CD8-positive, alpha-beta memory T cell (primary cell): ENCODE data around the gene LSP1. TPM values are rescaled to one million over a fixed set of nuclear protein-coding genes. Genes with fewer than 3 reads are reported as not detected.

Experiments used
- CTCF ChIA-PET: fragments of 350-600 bp; sonication (Branson Sonifier 250); formaldehyde crosslinking; loops from one replicate; lab custom pipeline; 2021; ENCODE audit warnings: antibody characterized with exemption; lab: Charles Lee
- POLR2A ChIA-PET: fragments of 350-600 bp; sonication (Branson Sonifier 250); formaldehyde crosslinking; loops from one replicate; lab custom pipeline; 2021; ENCODE audit warnings: antibody characterized with exemption; lab: Charles Lee
- DNase-seq, 5 donors: peaks; one replicate each; pipeline versions ENCODE4 v3.0.0 to v3.0.0-alpha.2; 2020 to 2022; ENCODE audit warnings: mixed read lengths in 1 of 5
- H3K27ac ChIP-seq: one replicate; pipeline ENCODE4 v1.7.0; 2013; ENCODE audit warnings: low read depth, mild to moderate bottlenecking, low read length, moderate library complexity
- H3K27me3 ChIP-seq: 2 replicates; pipeline ENCODE4 v1.7.0; 2013; ENCODE audit warnings: low read length, mild to moderate bottlenecking; ENCODE audit not compliant: insufficient read depth, poor library complexity, severe bottlenecking
- H3K36me3 ChIP-seq: 2 replicates; pipeline ENCODE4 v1.7.0; 2013; ENCODE audit warnings: mild to moderate bottlenecking, low read length, moderate library complexity; ENCODE audit not compliant: insufficient read depth
- H3K4me1 ChIP-seq: 2 replicates; pipeline ENCODE4 v1.7.0; 2013; ENCODE audit warnings: mild to moderate bottlenecking, low read length, moderate library complexity; ENCODE audit not compliant: insufficient read depth
- H3K4me3 ChIP-seq: 2 replicates; pipeline ENCODE4 v1.7.0; 2013; ENCODE audit warnings: mild to moderate bottlenecking, low read length
- H3K9me3 ChIP-seq: 2 replicates; pipeline ENCODE4 v1.7.0; 2013; ENCODE audit warnings: mild to moderate bottlenecking, low read length
- H3K27ac Mint-ChIP-seq, 8 donors: one replicate each; pipeline ENCODE4 v1.8.0; 2020 to 2021; ENCODE audit warnings: mixed read lengths in 8 of 8, mild to moderate bottlenecking in 6 of 8, inconsistent platforms in 3 of 8, moderate library complexity in 3 of 8
- H3K27me3 Mint-ChIP-seq, 2 donors: one replicate each; pipeline ENCODE4 v1.8.0; 2020 to 2021; ENCODE audit warnings: mixed read lengths in 2 of 2, mild to moderate bottlenecking in 1 of 2, moderate library complexity in 1 of 2
- H3K36me3 Mint-ChIP-seq, 3 donors: one replicate each; pipeline ENCODE4 v1.8.0; 2020 to 2021; ENCODE audit warnings: mixed read lengths in 3 of 3, inconsistent platforms in 1 of 3, mild to moderate bottlenecking in 1 of 3
- H3K4me1 Mint-ChIP-seq, 3 donors: one replicate each; pipeline ENCODE4 v1.8.0; 2020 to 2021; ENCODE audit warnings: mixed read lengths in 3 of 3, inconsistent platforms in 1 of 3, mild to moderate bottlenecking in 1 of 3
- H3K4me3 Mint-ChIP-seq, 7 donors: one replicate each; pipeline ENCODE4 v1.8.0; 2020 to 2021; ENCODE audit warnings: mixed read lengths in 7 of 7, mild to moderate bottlenecking in 6 of 7, moderate library complexity in 4 of 7, inconsistent platforms in 2 of 7
- H3K9me3 Mint-ChIP-seq, 5 donors: one replicate each; pipeline ENCODE4 v1.8.0; 2020 to 2022; ENCODE audit warnings: mixed read lengths in 5 of 5, mild to moderate bottlenecking in 3 of 5, moderate library complexity in 2 of 5, inconsistent platforms in 1 of 5
- polyA plus RNA-seq: library from polyadenylated mRNA; unstranded; fragments of 300-500 nt; fragmentation: Illumina TruSeq; gene quantifications from one replicate; pipeline ENCODE4 v1.2.3, GENCODE V29; 2021
- total RNA-seq, 2 experiments: library from RNA; stranded (reverse); gene quantifications; one replicate each; pipeline ENCODE4 v1.2.3, GENCODE V29; 2021

LSP1 gene
- total and polyA plus RNA-seq, 3 experiments from 2014 or later = 226 to 496 (median 230) TPM

DNA sequence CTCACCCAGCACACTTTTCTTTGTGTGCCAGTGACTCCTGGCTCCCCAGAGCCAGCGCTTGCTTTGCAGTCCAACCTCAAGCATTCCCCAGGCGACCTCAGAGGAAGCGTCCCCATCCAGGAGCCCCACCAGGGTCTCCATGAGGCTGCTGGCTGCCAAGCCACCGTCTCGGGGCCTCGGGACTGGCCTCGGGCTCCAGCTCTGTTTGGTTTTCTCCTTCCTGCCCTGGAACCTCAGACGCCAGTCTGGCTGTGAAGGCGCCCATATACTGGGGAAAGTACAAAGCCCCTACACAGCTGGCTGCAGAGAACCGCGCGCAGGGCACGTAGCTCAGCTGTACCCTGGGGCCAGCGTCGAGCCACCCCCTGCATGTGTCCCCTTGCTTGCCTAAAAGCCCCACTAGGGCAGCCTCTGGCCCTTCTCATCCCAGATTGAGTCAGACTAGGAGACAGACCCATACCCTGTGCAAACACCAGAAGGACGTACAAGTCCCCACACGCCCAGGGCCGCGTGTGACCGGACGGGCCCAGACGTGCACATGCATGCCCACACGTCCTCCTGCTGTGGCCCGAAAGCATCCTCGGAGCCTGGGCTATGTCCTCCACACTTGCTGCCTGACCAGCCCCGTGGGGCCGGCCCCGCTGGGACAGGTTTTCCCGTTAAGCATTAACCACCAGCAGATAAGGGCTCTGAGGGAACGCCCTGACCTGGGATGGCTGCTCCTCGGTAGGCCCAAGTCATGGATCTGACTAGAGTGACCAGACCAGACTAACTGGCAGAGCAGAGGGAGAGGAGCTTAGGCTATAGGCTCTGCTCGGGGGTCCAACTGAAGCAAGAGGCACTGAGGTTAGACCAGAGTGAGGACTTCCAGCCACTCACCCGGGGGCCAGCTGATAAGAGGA is 22.3 kb upstream of the LSP1 start:
- Mint-ChIP-seq H3K4me3 (no peak overlapping the region), H3K27ac (no peak overlapping the region), H3K27me3 (peaks cover 15% of the 10 kb centered on the region in 2 donors), H3K4me1 (peaks cover 0 to 2% (median 0%) of the 10 kb centered on the region in 3 donors), H3K9me3 (no peaks in the 10 kb centered on the region), H3K36me3 (no peaks in the 10 kb centered on the region)
- ChIA-PET CTCF (interaction anchor here (1.0 to 7.7 kb wide), 6 partner anchors 124 to 321 kb away, joined by 3 to 286 read pairs (median 4); partner anchors contain the start of gene KRTAP5-6), POLR2A (no interaction called here)
- no peak overlapping the region for H3K4me3 ChIP-seq
- H3K27ac ChIP-seq = no peak overlapping the region
- H3K27me3 ChIP-seq = no peaks in the 10 kb centered on the region
- no peaks in the 10 kb centered on the region for H3K9me3 ChIP-seq
- no peak for DNase-seq
- H3K36me3 ChIP-seq = no peaks in the 10 kb centered on the region
- no peaks in the 10 kb centered on the region for H3K4me1 ChIP-seq

GRCh38 chr11:1831338-1832210 is 21.3 kb upstream of the LSP1 start:
- peaks cover 0 to 2% (median 0%) of the 10 kb centered on the region in 3 donors for H3K4me1 Mint-ChIP-seq
- no peak overlapping the region for H3K4me3 ChIP-seq
- peaks cover 15% of the 10 kb centered on the region in 2 donors for H3K27me3 Mint-ChIP-seq
- H3K36me3 Mint-ChIP-seq = no peaks in the 10 kb centered on the region
- no peaks in the 10 kb centered on the region for H3K36me3 ChIP-seq
- H3K4me1 ChIP-seq = no peaks in the 10 kb centered on the region
- DNase-seq = no peak
- H3K4me3 Mint-ChIP-seq = no peak overlapping the region
- no peaks in the 10 kb centered on the region for H3K9me3 ChIP-seq
- no peaks in the 10 kb centered on the region for H3K27me3 ChIP-seq
- H3K9me3 Mint-ChIP-seq = no peaks in the 10 kb centered on the region
- peak overlapping the region in 1 of 8 donors; percentile 15 for H3K27ac Mint-ChIP-seq
- CTCF ChIA-PET = interaction anchor here (1.0 to 7.7 kb wide), 17 partner anchors 11 to 320 kb away, joined by 3 to 286 read pairs (median 8); partner anchors contain the start of genes KRTAP5-6 and LSP1
- no peak overlapping the region for H3K27ac ChIP-seq
- POLR2A ChIA-PET = no interaction called here

GRCh38 chr11:1832211-1832919 is 20.5 kb upstream of the LSP1 start:
- H3K4me1 ChIP-seq = peaks cover 1% of the 10 kb centered on the region
- H3K27ac ChIP-seq = no peak overlapping the region
- H3K4me3 ChIP-seq = no peak overlapping the region
- H3K36me3 ChIP-seq = no peaks in the 10 kb centered on the region
- Mint-ChIP-seq H3K36me3 (no peaks in the 10 kb centered on the region), H3K9me3 (no peaks in the 10 kb centered on the region), H3K27me3 (peaks cover 15% of the 10 kb centered on the region in 2 donors), H3K4me1 (peaks cover 0 to 2% (median 0%) of the 10 kb centered on the region in 3 donors), H3K27ac (peak overlapping the region in 1 of 8 donors; percentile 15), H3K4me3 (no peak overlapping the region)
- peak; percentile 57 to 73 (median 67) for DNase-seq
- ChIA-PET POLR2A (interaction anchor here (0.6 to 2.5 kb wide), 2 partner anchors 57 to 138 kb away, joined by 3 to 14 read pairs; no protein-coding TSS in a partner anchor), CTCF (interaction anchor here (0.7 to 7.7 kb wide), 41 partner anchors 10 to 323 kb away, joined by 3 to 286 read pairs (median 5); partner anchors contain the start of genes KRTAP5-6 and LSP1)
- H3K9me3 ChIP-seq = no peaks in the 10 kb centered on the region
- no peaks in the 10 kb centered on the region for H3K27me3 ChIP-seq

- no peak overlapping the region for H3K4me3 Mint-ChIP-seq
- H3K4me1 Mint-ChIP-seq = peaks cover 0 to 4% (median 4%) of the 10 kb centered on the region in 3 donors
- H3K36me3 Mint-ChIP-seq = no peaks in the 10 kb centered on the region
- ChIA-PET CTCF (interaction anchor here (0.7 to 7.7 kb wide), 41 partner anchors 10 to 323 kb away, joined by 3 to 286 read pairs (median 5); partner anchors contain the start of genes KRTAP5-6 and LSP1), POLR2A (interaction anchor here (0.5 to 2.5 kb wide), 3 partner anchors 32 to 139 kb away, joined by 3 to 14 read pairs (median 3); no protein-coding TSS in a partner anchor)
- Histone ChIP-seq H3K4me1 (peaks cover 7% of the 10 kb centered on the region), H3K4me3 (no peak overlapping the region), H3K27ac (no peak overlapping the region), H3K27me3 (no peaks in the 10 kb centered on the region), H3K9me3 (no peaks in the 10 kb centered on the region), H3K36me3 (no peaks in the 10 kb centered on the region)
- H3K27me3 Mint-ChIP-seq = peaks cover 10% of the 10 kb centered on the region in 2 donors
- H3K9me3 Mint-ChIP-seq = no peaks in the 10 kb centered on the region
- DNase-seq = peak in 1 of 5 donors; percentile 47
- H3K27ac Mint-ChIP-seq = no peak overlapping the region
These were observed 20.0 kb upstream of the LSP1 start for GRCh38 chr11:1832920-1833295.

- Histone ChIP-seq H3K36me3 (no peaks in the 10 kb centered on the region), H3K4me3 (no peak overlapping the region), H3K27me3 (no peaks in the 10 kb centered on the region), H3K4me1 (peaks cover 10% of the 10 kb centered on the region), H3K9me3 (no peaks in the 10 kb centered on the region), H3K27ac (no peak overlapping the region)
- peaks cover 0 to 6% (median 4%) of the 10 kb centered on the region in 3 donors for H3K4me1 Mint-ChIP-seq
- no peak overlapping the region for H3K4me3 Mint-ChIP-seq
- CTCF ChIA-PET = interaction anchor here (0.8 to 7.7 kb wide), 19 partner anchors 13 to 318 kb away, joined by 3 to 286 read pairs (median 10); partner anchors contain the start of genes LSP1 and MRPL23
- no peaks in the 10 kb centered on the region for H3K9me3 Mint-ChIP-seq
- H3K36me3 Mint-ChIP-seq = no peaks in the 10 kb centered on the region
- H3K27me3 Mint-ChIP-seq = peaks cover 6 to 9% of the 10 kb centered on the region in 2 donors
- DNase-seq = peak in 1 of 5 donors; percentile 45
- no peak overlapping the region for H3K27ac Mint-ChIP-seq
- POLR2A ChIA-PET = interaction anchor here (2.5 kb wide), 1 partner anchor 140 kb away, joined by 14 read pairs; no protein-coding TSS in a partner anchor
These were observed 18.7 kb upstream of the LSP1 start for GRCh38 chr11:1834062-1834610.

- CTCF ChIA-PET = interaction anchor here (0.8 to 7.7 kb wide), 13 partner anchors 12 to 317 kb away, joined by 3 to 286 read pairs (median 13); partner anchors contain the start of genes LSP1 and MRPL23
- peaks cover 13% of the 10 kb centered on the region for H3K4me1 ChIP-seq
- peaks cover 6 to 14% (median 10%) of the 10 kb centered on the region in 3 donors for H3K4me1 Mint-ChIP-seq
- H3K27ac Mint-ChIP-seq = no peak within 1 kb of the TSS
- POLR2A ChIA-PET = no interaction called here
- no peaks in the 10 kb centered on the region for H3K27me3 ChIP-seq
- no peaks in the 10 kb centered on the region for H3K36me3 Mint-ChIP-seq
- H3K4me3 ChIP-seq = no peak within 1 kb of the TSS
- no peak within 1 kb of the TSS for H3K4me3 Mint-ChIP-seq
- H3K36me3 ChIP-seq = no peaks in the 10 kb centered on the region
- no peaks in the 10 kb centered on the region for H3K9me3 ChIP-seq
- no peaks in the 10 kb centered on the region for H3K9me3 Mint-ChIP-seq
- no peak within 1 kb of the TSS for H3K27ac ChIP-seq
- H3K27me3 Mint-ChIP-seq = peaks cover 6 to 9% of the 10 kb centered on the region in 2 donors
- DNase-seq = no peak
These were observed 17.9 kb upstream of the LSP1 start, which contains the start of gene SYT8 for GRCh38 chr11:1834779-1835670. Gene SYT8, plus strand, starts transcription at chr11:1834990. Its CDS starts 116 bp downstream, at chr11:1835106.
